ENCODE measurements around the gene EFCAB12.

Gene EFCAB12

DNA sequence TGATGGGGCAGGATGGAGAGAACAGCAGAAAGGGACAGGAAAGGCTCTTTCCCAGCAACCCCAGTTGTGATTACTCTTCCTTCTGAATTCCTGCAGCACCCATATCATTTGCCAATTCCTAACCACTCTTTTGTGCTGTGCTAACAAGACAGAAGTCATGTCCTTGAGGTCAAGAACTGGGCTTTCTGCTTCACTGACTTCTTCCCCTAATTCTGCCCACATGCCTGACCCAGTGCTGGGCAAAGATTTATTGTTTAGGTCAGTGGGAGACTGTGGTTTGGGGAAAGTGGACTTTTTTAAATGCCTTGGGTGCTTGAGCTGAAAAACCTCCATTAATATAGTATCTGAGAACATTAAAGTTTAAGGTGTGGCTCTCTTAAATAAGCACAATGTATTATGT, 4.2 kb upstream of the EFCAB12 start:
- no peak overlapping the region for H3K14ac ChIP-seq (ENCODE audit: low read length)
- H2BK5ac ChIP-seq (ENCODE audit: low read length): no peak overlapping the region
- no peak overlapping the region for H2AFZ ChIP-seq (ENCODE audit: low read length)
- H3K4me1 ChIP-seq (ENCODE audit: control insufficient read depth in 2 of 2, insufficient read depth in 1 of 2, low read depth in 1 of 2, low read length in 2 of 2): peaks cover 11% of the 10 kb centered on the region in 2 donors
- no peak overlapping the region for H2BK120ac ChIP-seq (ENCODE audit: low read depth, low read length)
- H3K4me3 ChIP-seq (ENCODE audit: low read length in 2 of 2): no peak overlapping the region
- no peak overlapping the region for H3K9ac ChIP-seq (ENCODE audit: low read depth, low read length, poor library complexity)
- no peak for DNase-seq (ENCODE audit: low spot score)
- H3K18ac ChIP-seq (ENCODE audit: low read length): no peak overlapping the region
- H4K8ac ChIP-seq (ENCODE audit: low read depth, low read length): no peak overlapping the region
- no peaks in the 10 kb centered on the region for H3K9me3 ChIP-seq (replicated peaks in 1 of 2; ENCODE audit: control insufficient read depth in 2 of 2, insufficient read depth in 1 of 2, low read depth in 1 of 2, low read length in 2 of 2)
- H3K27ac ChIP-seq (replicated peaks; ENCODE audit: low read length): no peak overlapping the region
- no peak overlapping the region for H2AK5ac ChIP-seq (ENCODE audit: low read depth, low read length)
- peaks cover 22 to 82% of the 10 kb centered on the region in 2 donors for H3K36me3 ChIP-seq (replicated peaks in 1 of 2; ENCODE audit: control insufficient read depth in 2 of 2, insufficient read depth in 2 of 2, low read length in 2 of 2)
- no peak overlapping the region for H2BK15ac ChIP-seq (ENCODE audit: low read length)
- no peak overlapping the region for H3K4me2 ChIP-seq (ENCODE audit: insufficient read depth, low read length, poor library complexity, severe bottlenecking)
- no peak overlapping the region for H3K4ac ChIP-seq (ENCODE audit: low read length)
- H2BK12ac ChIP-seq (ENCODE audit: low read length): no peak overlapping the region
- no peak overlapping the region for H4K91ac ChIP-seq (ENCODE audit: low read depth, low read length, poor library complexity)
- H3K79me1 ChIP-seq (ENCODE audit: low read depth, low read length): no peaks in the 10 kb centered on the region
- H3K23ac ChIP-seq (ENCODE audit: low read depth, low read length, poor library complexity): no peak overlapping the region
- no peaks in the 10 kb centered on the region for H3K27me3 ChIP-seq (ENCODE audit: control insufficient read depth in 3 of 3, insufficient read depth in 3 of 3, low read depth in 1 of 3, low read length in 3 of 3)

DNA sequence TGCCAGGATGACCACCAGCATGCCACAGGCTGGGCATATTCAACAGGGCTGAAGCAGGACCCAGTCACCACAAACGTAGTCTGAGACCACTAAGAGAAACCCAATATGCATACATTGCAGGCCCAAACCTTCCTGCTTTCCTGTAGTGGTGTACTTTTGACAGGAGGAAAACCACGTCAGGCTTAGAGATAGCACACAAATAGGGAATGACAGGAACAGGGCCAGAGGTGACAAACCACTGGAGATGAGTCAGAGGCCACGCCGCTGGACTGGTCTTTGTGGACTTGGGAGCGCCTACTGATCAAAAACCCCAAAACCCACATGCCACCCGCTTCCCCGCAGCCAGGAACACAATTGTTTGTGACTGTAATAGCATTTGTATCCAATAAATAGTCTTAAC, 3.6 kb upstream of the EFCAB12 start:
- Histone ChIP-seq H2BK12ac (ENCODE audit: low read length) (no peak overlapping the region), H3K4me1 (ENCODE audit: control insufficient read depth in 2 of 2, insufficient read depth in 1 of 2, low read depth in 1 of 2, low read length in 2 of 2) (peaks cover 11 to 12% of the 10 kb centered on the region in 2 donors), H2AFZ (ENCODE audit: low read length) (no peak overlapping the region), H4K8ac (ENCODE audit: low read depth, low read length) (no peak overlapping the region), H3K27me3 (ENCODE audit: control insufficient read depth in 3 of 3, insufficient read depth in 3 of 3, low read depth in 1 of 3, low read length in 3 of 3) (no peaks in the 10 kb centered on the region), H3K23ac (ENCODE audit: low read depth, low read length, poor library complexity) (no peak overlapping the region), H3K9ac (ENCODE audit: low read depth, low read length, poor library complexity) (no peak overlapping the region), H3K9me3 (replicated peaks in 1 of 2; ENCODE audit: control insufficient read depth in 2 of 2, insufficient read depth in 1 of 2, low read depth in 1 of 2, low read length in 2 of 2) (no peaks in the 10 kb centered on the region), H3K4me2 (ENCODE audit: insufficient read depth, low read length, poor library complexity, severe bottlenecking) (no peak overlapping the region), H3K14ac (ENCODE audit: low read length) (no peak overlapping the region), H2BK5ac (ENCODE audit: low read length) (no peak overlapping the region), H3K4me3 (ENCODE audit: low read length in 2 of 2) (no peak overlapping the region), H3K36me3 (replicated peaks in 1 of 2; ENCODE audit: control insufficient read depth in 2 of 2, insufficient read depth in 2 of 2, low read length in 2 of 2) (peaks cover 20 to 76% of the 10 kb centered on the region in 2 donors), H3K79me1 (ENCODE audit: low read depth, low read length) (no peaks in the 10 kb centered on the region), H3K4ac (ENCODE audit: low read length) (no peak overlapping the region), H3K27ac (replicated peaks; ENCODE audit: low read length) (no peak overlapping the region), H2BK15ac (ENCODE audit: low read length) (no peak overlapping the region), H2AK5ac (ENCODE audit: low read depth, low read length) (no peak overlapping the region), H4K91ac (ENCODE audit: low read depth, low read length, poor library complexity) (no peak overlapping the region), H3K18ac (ENCODE audit: low read length) (no peak overlapping the region), H2BK120ac (ENCODE audit: low read depth, low read length) (no peak overlapping the region)
- DNase-seq (ENCODE audit: low spot score): no peak
- no CpG with 5 or more reads among the region's 7 CpGs for WGBS, 2 donors (ENCODE audit: extremely low coverage in 2 of 2, insufficient read length in 2 of 2, insufficient replicate concordance in 1 of 2)

DNA sequence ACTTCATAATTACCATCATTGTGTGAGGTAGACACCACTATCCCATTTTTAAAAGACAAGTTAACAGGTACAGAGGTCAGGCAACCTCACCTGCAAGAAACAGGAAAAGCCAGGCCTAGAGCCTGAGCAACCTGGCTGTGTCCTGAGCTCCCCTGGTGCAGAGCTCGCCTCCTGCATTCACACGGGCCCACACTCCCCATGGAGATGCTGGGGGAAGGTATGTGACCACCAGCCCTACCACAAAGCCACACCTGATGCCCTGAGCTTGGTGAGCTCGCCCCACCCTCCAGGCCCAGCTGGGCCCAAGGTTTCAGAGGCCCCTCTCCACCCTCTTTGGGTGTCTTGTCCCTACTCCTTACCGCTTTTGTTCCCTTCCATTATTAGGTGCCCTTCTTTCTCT, 1.2 kb upstream of the EFCAB12 start:
- no CpG with 5 or more reads among the region's 4 CpGs for WGBS, 2 donors (ENCODE audit: extremely low coverage in 2 of 2, insufficient read length in 2 of 2, insufficient replicate concordance in 1 of 2)
- H4K91ac ChIP-seq (ENCODE audit: low read depth, low read length, poor library complexity): no peak overlapping the region
- H2AFZ ChIP-seq (ENCODE audit: low read length): no peak overlapping the region

DNA sequence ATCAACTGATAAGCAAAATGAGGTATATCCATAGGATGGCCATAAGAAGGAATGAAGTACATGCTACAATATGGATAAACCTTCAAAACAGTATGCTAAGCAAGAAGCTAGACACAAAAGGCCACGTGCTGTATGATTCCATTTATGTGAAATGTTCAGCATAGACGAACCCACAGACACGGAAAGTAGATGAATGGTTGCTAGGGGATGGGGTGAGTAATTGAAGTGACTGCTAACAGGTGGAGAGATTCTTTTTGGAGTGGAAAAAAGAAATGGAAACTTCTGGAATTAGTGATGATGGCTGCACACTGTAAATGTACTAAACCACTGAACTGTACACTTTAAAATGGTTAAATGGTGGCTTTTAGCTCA, 630 bp upstream of the EFCAB12 start:
- no peak overlapping the region for H3K4ac ChIP-seq (ENCODE audit: low read length)
- H3K4me2 ChIP-seq (ENCODE audit: insufficient read depth, low read length, poor library complexity, severe bottlenecking): peak overlapping the region; percentile 45
- no peak overlapping the region for H2BK12ac ChIP-seq (ENCODE audit: low read length)
- no CpG with 5 or more reads among the region's 3 CpGs for WGBS, 2 donors (ENCODE audit: extremely low coverage in 2 of 2, insufficient read length in 2 of 2, insufficient replicate concordance in 1 of 2)
- no peak overlapping the region for H3K23ac ChIP-seq (ENCODE audit: low read depth, low read length, poor library complexity)
- H2BK5ac ChIP-seq (ENCODE audit: low read length): no peak overlapping the region
- H2AK5ac ChIP-seq (ENCODE audit: low read depth, low read length): no peak overlapping the region
- no peaks in the 10 kb centered on the region for H3K27me3 ChIP-seq (ENCODE audit: control insufficient read depth in 3 of 3, insufficient read depth in 3 of 3, low read depth in 1 of 3, low read length in 3 of 3)
- peak overlapping the region; percentile 85 for H2AFZ ChIP-seq (ENCODE audit: low read length)
- H3K4me1 ChIP-seq (ENCODE audit: control insufficient read depth in 2 of 2, insufficient read depth in 1 of 2, low read depth in 1 of 2, low read length in 2 of 2): peaks cover 11 to 17% of the 10 kb centered on the region in 2 donors
- H3K36me3 ChIP-seq (replicated peaks in 1 of 2; ENCODE audit: control insufficient read depth in 2 of 2, insufficient read depth in 2 of 2, low read length in 2 of 2): peaks cover 14 to 46% of the 10 kb centered on the region in 2 donors
- no peak overlapping the region for H4K8ac ChIP-seq (ENCODE audit: low read depth, low read length)
- no peak for DNase-seq (ENCODE audit: low spot score)
- no peak overlapping the region for H3K18ac ChIP-seq (ENCODE audit: low read length)
- no peak overlapping the region for H4K91ac ChIP-seq (ENCODE audit: low read depth, low read length, poor library complexity)
- H3K9me3 ChIP-seq (replicated peaks in 1 of 2; ENCODE audit: control insufficient read depth in 2 of 2, insufficient read depth in 1 of 2, low read depth in 1 of 2, low read length in 2 of 2): no peaks in the 10 kb centered on the region
- H2BK120ac ChIP-seq (ENCODE audit: low read depth, low read length): no peak overlapping the region
- H2BK15ac ChIP-seq (ENCODE audit: low read length): no peak overlapping the region
- H3K79me1 ChIP-seq (ENCODE audit: low read depth, low read length): no peaks in the 10 kb centered on the region
- peak overlapping the region in 1 of 2 donors; percentile 52 for H3K4me3 ChIP-seq (ENCODE audit: low read length in 2 of 2)
- no peak overlapping the region for H3K14ac ChIP-seq (ENCODE audit: low read length)
- no peak overlapping the region for H3K9ac ChIP-seq (ENCODE audit: low read depth, low read length, poor library complexity)
- H3K27ac ChIP-seq (replicated peaks; ENCODE audit: low read length): no peak overlapping the region

More for the DNA sequence above, 1.2 kb upstream of the EFCAB12 start:
- peak overlapping the region; percentile 2 for H2BK5ac ChIP-seq (ENCODE audit: low read length)
- no peak overlapping the region for H3K4me2 ChIP-seq (ENCODE audit: insufficient read depth, low read length, poor library complexity, severe bottlenecking)
- H3K14ac ChIP-seq (ENCODE audit: low read length): no peak overlapping the region
- H3K4me1 ChIP-seq (ENCODE audit: control insufficient read depth in 2 of 2, insufficient read depth in 1 of 2, low read depth in 1 of 2, low read length in 2 of 2): peaks cover 11 to 16% of the 10 kb centered on the region in 2 donors
- no peaks in the 10 kb centered on the region for H3K27me3 ChIP-seq (ENCODE audit: control insufficient read depth in 3 of 3, insufficient read depth in 3 of 3, low read depth in 1 of 3, low read length in 3 of 3)
- peaks cover 14 to 52% of the 10 kb centered on the region in 2 donors for H3K36me3 ChIP-seq (replicated peaks in 1 of 2; ENCODE audit: control insufficient read depth in 2 of 2, insufficient read depth in 2 of 2, low read length in 2 of 2)
- no peak overlapping the region for H2BK120ac ChIP-seq (ENCODE audit: low read depth, low read length)
- no peaks in the 10 kb centered on the region for H3K9me3 ChIP-seq (replicated peaks in 1 of 2; ENCODE audit: control insufficient read depth in 2 of 2, insufficient read depth in 1 of 2, low read depth in 1 of 2, low read length in 2 of 2)
- DNase-seq (ENCODE audit: low spot score): no peak
- peak overlapping the region; percentile 35 for H3K23ac ChIP-seq (ENCODE audit: low read depth, low read length, poor library complexity)
- H2BK15ac ChIP-seq (ENCODE audit: low read length): no peak overlapping the region
- peak overlapping the region; percentile 51 for H2AK5ac ChIP-seq (ENCODE audit: low read depth, low read length)
- peak overlapping the region; percentile 1 for H3K27ac ChIP-seq (replicated peaks; ENCODE audit: low read length)
- H4K8ac ChIP-seq (ENCODE audit: low read depth, low read length): no peak overlapping the region
- no peaks in the 10 kb centered on the region for H3K79me1 ChIP-seq (ENCODE audit: low read depth, low read length)
- H2BK12ac ChIP-seq (ENCODE audit: low read length): no peak overlapping the region
- H3K4me3 ChIP-seq (ENCODE audit: low read length in 2 of 2): no peak overlapping the region
- no peak overlapping the region for H3K4ac ChIP-seq (ENCODE audit: low read length)
- no peak overlapping the region for H3K18ac ChIP-seq (ENCODE audit: low read length)
- no peak overlapping the region for H3K9ac ChIP-seq (ENCODE audit: low read depth, low read length, poor library complexity)
